Gastrocnemius medialis (tissue), 4 donors: ENCODE results near the gene XPNPEP2. TPM values are rescaled to one million over a fixed set of nuclear protein-coding genes. Genes with fewer than 3 reads are reported as not detected.
A peak's percentile ranks its signal among the peaks of the same experiment; 100 is the strongest.

Experiments
- ATAC-seq, 2 donors: fragments of 150-250 bp; one replicate each; pipeline ENCODE4 v1.9.1; 2016
- DNase-seq, 2 donors: peaks; one replicate each; pipeline ENCODE4 v3.0.0-alpha.2; 2019
- H3K27ac ChIP-seq, 4 donors: fragments of 200-600 bp; sonication (generic); 1 replicate in 1 of 4; 2 replicates in 3 of 4; pipeline ENCODE4 v1.5.1; 2016 to 2018; ENCODE audit warnings: mild to moderate bottlenecking in 2 of 4, moderate library complexity in 1 of 4
- H3K27me3 ChIP-seq, 3 donors: fragments of 200-600 bp; sonication (generic) in 2 of 3; 1 replicate in 1 of 3; 2 replicates in 2 of 3; pipeline versions ENCODE4 v1.5.1 to v1.6.0; 2016 to 2019; ENCODE audit warnings: mild to moderate bottlenecking in 1 of 3, moderate library complexity in 1 of 3
- H3K36me3 ChIP-seq, 2 donors: fragments of 200-600 bp; sonication (generic) in 1 of 2; one replicate each; pipeline ENCODE4 v1.5.1; 2017 to 2018
- H3K4me1 ChIP-seq, 2 donors: fragments of 200-600 bp; sonication (generic) in 1 of 2; one replicate each; pipeline ENCODE4 v1.5.1; 2016 to 2017; ENCODE audit warnings: mild to moderate bottlenecking in 2 of 2
- H3K4me3 ChIP-seq, 4 donors: fragments of 200-600 bp; sonication (generic) in 3 of 4; 1 replicate in 1 of 4; 2 replicates in 3 of 4; pipeline ENCODE4 v1.5.1; 2016 to 2019; ENCODE audit warnings: mild to moderate bottlenecking in 2 of 4
- H3K9me3 ChIP-seq, 3 donors: fragments of 200-600 bp; sonication (generic) in 2 of 3; 1 replicate in 1 of 3; 2 replicates in 2 of 3; pipeline ENCODE4 v1.5.1; 2016 to 2019
- POLR2A ChIP-seq, 2 donors: fragments of 450-650 bp; IDR thresholded peaks; one replicate each; pipeline ENCODE4 v1.6.1; 2017; ENCODE audit warnings: antibody characterized with exemption in 2 of 2, mild to moderate bottlenecking in 2 of 2, moderate library complexity in 2 of 2
- in situ Hi-C, 4 donors: fragments of 200-750 bp; cut with MboI; loops; one replicate each; pipeline versions ENCODE4 v1.15.0 to v1.8.0; 2017; ENCODE audit warnings: low sequenced_read_pairs in 4 of 4
- intact Hi-C: fragments of 100-400 bp; cut with DNase I; formaldehyde crosslinking; loops from one replicate; pipeline ENCODE4 v1.15.1; 2023; ENCODE audit warnings: low total_unique reads
- total RNA-seq, 4 donors: library from RNA; depleted of rRNA; stranded (reverse); fragments of >200 nt; gene quantifications; one replicate each; pipeline versions ENCODE4 v1.1.0 to v1.2.3, GENCODE V29; 2016
- TF ChIP-seq, protein P1 (sequence below), 5 experiments: fragments of 450-650 bp in 3 of 5; fragments of 200-600 bp in 2 of 5; sonication (generic) in 2 of 5; IDR thresholded peaks in 4 of 5; conservative IDR thresholded peaks in 1 of 5; 1 replicate in 4 of 5; 2 replicates in 1 of 5; pipeline ENCODE4 v1.5.1; 2016 to 2019; ENCODE audit warnings: antibody characterized with exemption in 5 of 5, mild to moderate bottlenecking in 3 of 5, moderate library complexity in 3 of 5

Gene XPNPEP2
- total RNA-seq, 4 donors from 2014 or later, result 0.15 to 2.0 (median 0.87) TPM

- TF ChIP-seq POLR2A (IDR thresholded peaks at IDR 0.05), result no peak
- TF ChIP-seq, protein P1, sequence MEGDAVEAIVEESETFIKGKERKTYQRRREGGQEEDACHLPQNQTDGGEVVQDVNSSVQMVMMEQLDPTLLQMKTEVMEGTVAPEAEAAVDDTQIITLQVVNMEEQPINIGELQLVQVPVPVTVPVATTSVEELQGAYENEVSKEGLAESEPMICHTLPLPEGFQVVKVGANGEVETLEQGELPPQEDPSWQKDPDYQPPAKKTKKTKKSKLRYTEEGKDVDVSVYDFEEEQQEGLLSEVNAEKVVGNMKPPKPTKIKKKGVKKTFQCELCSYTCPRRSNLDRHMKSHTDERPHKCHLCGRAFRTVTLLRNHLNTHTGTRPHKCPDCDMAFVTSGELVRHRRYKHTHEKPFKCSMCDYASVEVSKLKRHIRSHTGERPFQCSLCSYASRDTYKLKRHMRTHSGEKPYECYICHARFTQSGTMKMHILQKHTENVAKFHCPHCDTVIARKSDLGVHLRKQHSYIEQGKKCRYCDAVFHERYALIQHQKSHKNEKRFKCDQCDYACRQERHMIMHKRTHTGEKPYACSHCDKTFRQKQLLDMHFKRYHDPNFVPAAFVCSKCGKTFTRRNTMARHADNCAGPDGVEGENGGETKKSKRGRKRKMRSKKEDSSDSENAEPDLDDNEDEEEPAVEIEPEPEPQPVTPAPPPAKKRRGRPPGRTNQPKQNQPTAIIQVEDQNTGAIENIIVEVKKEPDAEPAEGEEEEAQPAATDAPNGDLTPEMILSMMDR (IDR thresholded peaks at IDR 0.05 in 4 of 5, conservative IDR thresholded peaks at IDR 0.05 in 1 of 5), result no peak
- Histone ChIP-seq H3K36me3 (no peaks in the 10 kb centered on the region), H3K27ac (peak overlapping the region in 3 of 4 donors; percentile 10 to 57 (median 31)), H3K4me3 (no peak overlapping the region), H3K9me3 (no peaks in the 10 kb centered on the region), H3K4me1 (no peaks in the 10 kb centered on the region), H3K27me3 (no peaks in the 10 kb centered on the region)
- ATAC-seq, result peak; percentile 56 to 66
- no peak for DNase-seq
- intact Hi-C loops (no loop called here), in situ Hi-C loops (no loop called here)
These were observed 69.5 kb downstream of the XPNPEP2 start for GRCh38 chrX:129808158-129808828.

GRCh38 chrX:129808829-129809796 is 70.3 kb downstream of the XPNPEP2 start:
- Histone ChIP-seq H3K4me1 (no peaks in the 10 kb centered on the region), H3K36me3 (no peaks in the 10 kb centered on the region), H3K27ac (peak overlapping the region in 3 of 4 donors; percentile 10 to 57 (median 31)), H3K4me3 (no peak overlapping the region), H3K9me3 (no peaks in the 10 kb centered on the region), H3K27me3 (no peaks in the 10 kb centered on the region)
- ATAC-seq (no peak), DNase-seq (no peak)
- intact Hi-C loops, result no loop called here
- in situ Hi-C loops, result no loop called here
- TF ChIP-seq POLR2A (IDR thresholded peaks at IDR 0.05), result no peak
- TF ChIP-seq, protein P1 (IDR thresholded peaks at IDR 0.05 in 4 of 5, conservative IDR thresholded peaks at IDR 0.05 in 1 of 5), result no peak

DNA sequence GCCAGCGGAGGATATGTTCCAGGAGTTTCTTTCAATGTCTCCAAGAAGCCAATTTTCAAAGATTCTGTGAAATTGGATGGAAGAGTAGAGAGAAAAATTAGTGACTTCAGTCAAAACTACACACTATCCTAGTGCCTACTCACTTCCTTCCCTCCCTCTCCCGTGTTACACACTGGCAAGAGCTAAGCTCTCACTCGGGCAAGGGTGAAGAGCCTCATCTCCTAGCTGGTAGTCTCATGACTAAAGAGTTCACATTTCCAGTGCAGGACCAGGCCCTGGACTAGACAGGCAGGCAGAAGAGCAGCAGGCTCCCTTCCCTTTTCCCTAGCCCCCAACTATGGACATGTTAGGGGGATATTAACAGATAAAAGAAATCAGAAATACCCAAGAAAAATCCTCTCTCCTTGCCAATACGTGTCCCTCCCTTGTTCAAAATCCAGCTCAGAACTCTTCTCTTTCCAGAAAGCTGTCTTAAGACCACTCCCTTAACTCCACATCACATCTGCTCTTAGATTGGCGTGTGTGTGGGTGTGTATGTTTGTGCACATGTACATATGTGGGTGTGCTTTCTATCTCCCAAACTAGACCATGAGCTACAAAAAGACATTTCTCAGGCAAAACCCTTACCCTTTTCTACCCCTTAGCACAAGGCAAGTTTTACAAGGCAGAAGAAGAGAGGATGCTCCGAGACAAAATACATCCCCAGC is 75.0 kb downstream of the XPNPEP2 start:
- DNase-seq, result no peak
- no peak for ATAC-seq
- TF ChIP-seq, protein P1 (IDR thresholded peaks at IDR 0.05 in 4 of 5, conservative IDR thresholded peaks at IDR 0.05 in 1 of 5), result no peak
- TF ChIP-seq POLR2A (IDR thresholded peaks at IDR 0.05), result no peak
- H3K4me1 ChIP-seq, result no peaks in the 10 kb centered on the region
- no peaks in the 10 kb centered on the region for H3K9me3 ChIP-seq
- intact Hi-C loops, result no loop called here
- H3K27me3 ChIP-seq, result no peaks in the 10 kb centered on the region
- in situ Hi-C loops, result no loop called here
- no peaks in the 10 kb centered on the region for H3K36me3 ChIP-seq
- no peak overlapping the region for H3K4me3 ChIP-seq
- no peak overlapping the region for H3K27ac ChIP-seq

- TF ChIP-seq, protein P1 (IDR thresholded peaks at IDR 0.05 in 4 of 5, conservative IDR thresholded peaks at IDR 0.05 in 1 of 5), result no peak
- TF ChIP-seq POLR2A (IDR thresholded peaks at IDR 0.05), result no peak
- H3K27ac ChIP-seq, result no peak overlapping the region
- H3K27me3 ChIP-seq, result no peaks in the 10 kb centered on the region
- no peaks in the 10 kb centered on the region for H3K9me3 ChIP-seq
- no peaks in the 10 kb centered on the region for H3K36me3 ChIP-seq
- ATAC-seq (no peak), DNase-seq (no peak)
- intact Hi-C loops, result no loop called here
- H3K4me1 ChIP-seq, result no peaks in the 10 kb centered on the region
- H3K4me3 ChIP-seq, result no peak overlapping the region
- in situ Hi-C loops, result no loop called here
These were observed 79.3 kb downstream of the XPNPEP2 start for GRCh38 chrX:129818123-129818522.

Other genes starting within 250 kb of the XPNPEP2 start
- gene SMARCA1, start 215.5 kb upstream of the XPNPEP2 start, total RNA-seq, result 10 to 100 TPM; 11.6 to 16.7 (median 15.9) TPM
- gene OCRL, start 198.7 kb upstream of the XPNPEP2 start, total RNA-seq, result 10 to 100 TPM in 2 of 4 donors, 1 to 10 TPM in 2; 6.7 to 10.8 (median 8.6) TPM
- not detected for gene APLN, start 84.0 kb upstream of the XPNPEP2 start, total RNA-seq
- gene SASH3, start 41.0 kb downstream of the XPNPEP2 start, total RNA-seq, result 1 to 10 TPM; 1.3 to 2.2 (median 1.7) TPM
- 10 to 100 TPM in 3 of 4 donors, 1 to 10 TPM in 1; 7.9 to 25.3 (median 14.7) TPM for gene ZDHHC9, start 104.9 kb downstream of the XPNPEP2 start, total RNA-seq
- gene UTP14A, start 167.2 kb downstream of the XPNPEP2 start, total RNA-seq, result 10 to 100 TPM in 3 of 4 donors, 1 to 10 TPM in 1; 10.0 to 13.9 (median 10.9) TPM
- 1 to 10 TPM; 1.1 to 3.6 (median 2.4) TPM for gene BCORL1, start 243.7 kb downstream of the XPNPEP2 start, total RNA-seq